Parathyroid adenoma (tissue), 2 donors: ENCODE data around the gene GPC6.

Experiments used
- H2AFZ ChIP-seq: fragments of 300-600 bp; sonication (generic); one replicate; pipeline ENCODE4 v1.7.0; 2017; ENCODE audit warnings: antibody characterized with exemption, mild to moderate bottlenecking
- H3K27ac ChIP-seq: fragments of 300-600 bp; sonication (generic); one replicate; pipeline ENCODE4 v1.7.0; 2017
- H3K27me3 ChIP-seq: fragments of 300-600 bp; sonication (generic); one replicate; pipeline ENCODE4 v1.7.0; 2017; ENCODE audit warnings: low read length; ENCODE audit not compliant: control insufficient read depth, insufficient read depth
- H3K36me3 ChIP-seq: fragments of 300-600 bp; sonication (generic); one replicate; pipeline ENCODE4 v1.7.0; 2017; ENCODE audit warnings: low read length; ENCODE audit not compliant: control insufficient read depth, insufficient read depth
- H3K4me1 ChIP-seq: fragments of 300-600 bp; sonication (generic); one replicate; pipeline ENCODE4 v1.7.0; 2017; ENCODE audit warnings: control low read depth
- H3K4me2 ChIP-seq: fragments of 300-600 bp; sonication (generic); one replicate; pipeline ENCODE4 v1.7.0; 2017; ENCODE audit warnings: low read length
- H3K4me3 ChIP-seq: fragments of 300-600 bp; sonication (generic); one replicate; pipeline ENCODE4 v1.7.0; 2017; ENCODE audit warnings: low read depth, low read length
- H3K79me2 ChIP-seq: fragments of 300-600 bp; sonication (generic); one replicate; pipeline ENCODE4 v1.7.0; 2017; ENCODE audit warnings: control low read depth
- H3K9ac ChIP-seq: fragments of 300-600 bp; sonication (generic); one replicate; pipeline ENCODE4 v1.7.0; 2017; ENCODE audit warnings: mild to moderate bottlenecking
- H3K9me3 ChIP-seq: fragments of 300-600 bp; sonication (generic); one replicate; pipeline ENCODE4 v1.7.0; 2017; ENCODE audit warnings: low read length; ENCODE audit not compliant: control insufficient read depth
- TF ChIP-seq, protein P1 (sequence below): fragments of 300-600 bp; sonication (generic); IDR thresholded peaks from one replicate; pipeline ENCODE4 v1.7.0; 2017; ENCODE audit warnings: antibody characterized with exemption, mild to moderate bottlenecking
- donor health status: primary hyperparathyroidism.

The GPC6 gene

DNA sequence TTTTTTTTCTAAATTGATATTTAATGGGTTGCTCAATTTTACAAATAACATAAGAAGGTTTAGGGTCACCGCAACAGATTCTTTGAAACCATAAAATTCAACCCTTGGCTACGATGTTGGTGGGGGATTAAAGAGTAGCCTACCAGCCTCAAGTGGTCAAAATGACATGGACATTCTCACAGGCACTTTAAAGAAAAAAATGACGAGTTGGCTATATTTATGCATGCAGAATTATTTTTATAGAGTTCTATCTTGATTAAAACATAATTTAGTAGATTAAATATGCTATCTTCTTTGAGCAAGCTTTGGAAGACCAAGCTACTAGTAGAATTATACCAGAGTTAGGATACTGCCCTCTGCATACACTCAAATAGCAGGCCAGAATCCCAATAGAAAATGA lies 959.9 kb downstream of the GPC6 start:
- Histone ChIP-seq H3K4me2 (no peak overlapping the region), H3K79me2 (no peaks in the 10 kb centered on the region), H2AFZ (no peak overlapping the region), H3K9me3 (no peaks in the 10 kb centered on the region), H3K4me1 (peaks cover 5% of the 10 kb centered on the region), H3K9ac (no peak overlapping the region), H3K27ac (no peak overlapping the region), H3K4me3 (no peak overlapping the region), H3K36me3 (no peaks in the 10 kb centered on the region), H3K27me3 (no peaks in the 10 kb centered on the region)
- TF ChIP-seq, protein P1, sequence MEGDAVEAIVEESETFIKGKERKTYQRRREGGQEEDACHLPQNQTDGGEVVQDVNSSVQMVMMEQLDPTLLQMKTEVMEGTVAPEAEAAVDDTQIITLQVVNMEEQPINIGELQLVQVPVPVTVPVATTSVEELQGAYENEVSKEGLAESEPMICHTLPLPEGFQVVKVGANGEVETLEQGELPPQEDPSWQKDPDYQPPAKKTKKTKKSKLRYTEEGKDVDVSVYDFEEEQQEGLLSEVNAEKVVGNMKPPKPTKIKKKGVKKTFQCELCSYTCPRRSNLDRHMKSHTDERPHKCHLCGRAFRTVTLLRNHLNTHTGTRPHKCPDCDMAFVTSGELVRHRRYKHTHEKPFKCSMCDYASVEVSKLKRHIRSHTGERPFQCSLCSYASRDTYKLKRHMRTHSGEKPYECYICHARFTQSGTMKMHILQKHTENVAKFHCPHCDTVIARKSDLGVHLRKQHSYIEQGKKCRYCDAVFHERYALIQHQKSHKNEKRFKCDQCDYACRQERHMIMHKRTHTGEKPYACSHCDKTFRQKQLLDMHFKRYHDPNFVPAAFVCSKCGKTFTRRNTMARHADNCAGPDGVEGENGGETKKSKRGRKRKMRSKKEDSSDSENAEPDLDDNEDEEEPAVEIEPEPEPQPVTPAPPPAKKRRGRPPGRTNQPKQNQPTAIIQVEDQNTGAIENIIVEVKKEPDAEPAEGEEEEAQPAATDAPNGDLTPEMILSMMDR = no peak

DNA sequence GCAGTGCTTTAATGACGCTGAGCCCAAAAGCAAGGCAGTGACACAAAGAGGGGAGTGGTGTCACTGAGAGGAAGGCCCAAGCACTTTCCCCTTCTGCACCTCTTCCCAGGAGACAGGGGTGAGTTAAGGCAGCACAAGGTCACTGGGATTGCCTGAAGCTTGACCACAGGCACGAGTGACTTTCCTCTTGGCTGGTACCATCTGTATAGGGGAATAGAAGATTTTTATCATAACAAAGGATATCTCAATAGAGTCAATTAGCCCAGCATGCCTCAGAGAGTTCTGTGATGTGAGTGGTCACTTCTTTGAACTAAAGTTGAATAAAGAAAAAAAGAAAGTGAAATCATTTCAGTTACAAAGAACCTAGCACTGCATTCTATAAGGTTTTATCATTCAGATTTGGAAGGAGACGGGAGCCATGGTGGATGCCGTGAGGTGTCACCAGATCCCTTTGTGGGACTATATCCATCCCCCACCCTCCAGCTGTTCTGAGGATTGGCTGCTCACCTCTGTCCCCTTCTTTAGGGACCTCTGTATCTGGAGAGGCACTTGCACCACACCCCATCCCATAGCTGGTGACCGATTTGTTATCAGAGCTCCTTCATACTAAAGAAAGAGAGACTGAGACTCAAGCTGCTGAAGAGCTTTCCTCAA lies 961.7 kb downstream of the GPC6 start:
- Histone ChIP-seq H3K9me3 (no peaks in the 10 kb centered on the region), H3K4me1 (peaks cover 7% of the 10 kb centered on the region), H3K4me3 (no peak overlapping the region), H3K9ac (no peak overlapping the region), H3K79me2 (no peaks in the 10 kb centered on the region), H3K36me3 (no peaks in the 10 kb centered on the region), H3K4me2 (no peak overlapping the region), H2AFZ (no peak overlapping the region), H3K27me3 (no peaks in the 10 kb centered on the region), H3K27ac (no peak overlapping the region)
- TF ChIP-seq, protein P1 = no peak

DNA sequence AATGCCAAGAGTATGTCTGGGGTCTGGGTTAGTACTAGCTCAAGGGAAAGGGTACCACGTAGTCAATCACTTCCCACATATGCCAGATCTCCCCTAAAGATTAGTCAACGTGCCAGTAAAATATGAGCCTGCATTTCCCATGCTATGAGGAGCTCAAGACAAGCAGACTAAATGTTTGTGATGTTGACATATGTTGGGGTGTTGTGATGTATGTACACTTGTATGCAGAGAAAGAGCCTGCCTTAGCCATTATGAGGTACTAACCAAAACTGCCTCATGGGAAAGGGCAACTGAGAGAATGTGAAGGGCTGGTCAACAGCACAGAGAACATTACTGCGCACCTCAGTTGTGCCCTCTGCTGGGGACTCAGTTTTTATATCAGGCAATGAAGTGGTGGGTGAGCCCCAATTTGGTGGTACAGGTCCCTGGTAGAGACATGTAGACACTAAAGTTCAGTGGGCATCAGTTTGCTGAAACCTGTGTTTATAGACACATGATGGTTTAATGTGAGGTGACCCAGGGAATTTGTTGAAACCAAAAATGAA lies 965.9 kb downstream of the GPC6 start:
- Histone ChIP-seq H3K36me3 (no peaks in the 10 kb centered on the region), H3K4me2 (no peak overlapping the region), H3K4me1 (peaks cover 7% of the 10 kb centered on the region), H3K79me2 (no peaks in the 10 kb centered on the region), H3K27ac (no peak overlapping the region), H2AFZ (no peak overlapping the region), H3K4me3 (no peak overlapping the region), H3K9ac (no peak overlapping the region), H3K9me3 (no peaks in the 10 kb centered on the region), H3K27me3 (no peaks in the 10 kb centered on the region)
- TF ChIP-seq, protein P1 = peak; percentile 25

DNA sequence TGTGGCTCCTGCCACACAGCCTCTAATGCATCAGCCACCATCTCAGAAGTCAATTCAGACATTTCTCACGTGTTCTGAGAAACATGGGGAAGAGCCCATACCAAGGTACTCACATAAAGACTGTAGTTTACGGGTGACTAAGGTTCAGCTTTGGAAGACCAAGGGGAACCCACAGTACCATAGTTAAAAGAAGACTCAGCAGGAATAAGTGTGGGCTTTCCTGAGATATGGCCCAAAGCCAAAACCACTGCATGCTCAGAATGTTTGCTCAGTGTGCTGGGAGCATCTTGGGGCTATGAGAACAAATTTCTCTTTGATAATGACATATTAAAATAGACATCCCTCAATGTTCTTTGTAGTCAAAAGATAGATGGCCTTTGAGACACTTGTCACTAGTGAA lies 969.1 kb downstream of the GPC6 start:
- TF ChIP-seq, protein P1 = no peak
- no peak overlapping the region for H3K4me3 ChIP-seq

DNA sequence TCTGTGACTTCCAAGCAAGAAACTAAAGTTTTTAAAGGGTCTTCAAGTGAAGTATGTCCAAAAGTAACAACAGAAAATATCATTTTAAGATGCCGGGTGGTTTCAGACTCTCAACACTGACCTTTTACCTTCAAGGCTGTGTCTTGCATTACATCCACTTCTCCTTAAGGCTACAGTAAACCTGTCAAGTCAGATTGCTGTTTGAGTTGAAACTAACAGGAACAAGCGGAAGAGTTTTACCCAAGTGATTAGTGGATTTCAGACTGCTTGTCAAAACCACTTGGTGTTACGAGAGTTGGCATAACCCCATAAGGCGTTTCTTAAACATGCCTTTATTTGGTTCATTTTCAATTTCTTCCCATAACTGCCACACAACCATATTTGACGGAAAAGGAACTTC lies 969.8 kb downstream of the GPC6 start:
- no peaks in the 10 kb centered on the region for H3K36me3 ChIP-seq
- no peaks in the 10 kb centered on the region for H3K27me3 ChIP-seq
- no peaks in the 10 kb centered on the region for H3K9me3 ChIP-seq
- no peak overlapping the region for H3K4me2 ChIP-seq
- H3K4me3 ChIP-seq = no peak overlapping the region
- H3K79me2 ChIP-seq = no peaks in the 10 kb centered on the region
- no peak overlapping the region for H3K27ac ChIP-seq
- H3K4me1 ChIP-seq = peaks cover 2% of the 10 kb centered on the region
- TF ChIP-seq, protein P1 = no peak
- H3K9ac ChIP-seq = no peak overlapping the region
- no peak overlapping the region for H2AFZ ChIP-seq

More for the DNA sequence above, 969.1 kb downstream of the GPC6 start:
- Histone ChIP-seq H3K9ac (no peak overlapping the region), H3K4me2 (no peak overlapping the region), H3K27ac (no peak overlapping the region), H3K79me2 (no peaks in the 10 kb centered on the region), H3K36me3 (no peaks in the 10 kb centered on the region), H3K27me3 (no peaks in the 10 kb centered on the region), H3K9me3 (no peaks in the 10 kb centered on the region), H2AFZ (no peak overlapping the region), H3K4me1 (peaks cover 2% of the 10 kb centered on the region)
